Epithelial cell of esophagus (primary cell): ENCODE results near the gene ELMO1.

Experiments
- DNase-seq: peaks from one replicate; pipeline ENCODE4 v3.0.0; 2010; ENCODE audit warnings: low read depth
- H3K4me3 ChIP-seq: 2 replicates; pipeline ENCODE4 v1.5.1; 2011; ENCODE audit warnings: mild to moderate bottlenecking, low read length, control low read depth
- TF ChIP-seq, protein P1 (sequence below): IDR thresholded peaks from 2 replicates; pipeline ENCODE4 v1.5.1; 2011; ENCODE audit warnings: low read depth, mild to moderate bottlenecking, low read length, control low read depth, inconsistent platforms; ENCODE audit not compliant: insufficient read depth; ENCODE audit errors: missing control alignments

Gene ELMO1

DNA sequence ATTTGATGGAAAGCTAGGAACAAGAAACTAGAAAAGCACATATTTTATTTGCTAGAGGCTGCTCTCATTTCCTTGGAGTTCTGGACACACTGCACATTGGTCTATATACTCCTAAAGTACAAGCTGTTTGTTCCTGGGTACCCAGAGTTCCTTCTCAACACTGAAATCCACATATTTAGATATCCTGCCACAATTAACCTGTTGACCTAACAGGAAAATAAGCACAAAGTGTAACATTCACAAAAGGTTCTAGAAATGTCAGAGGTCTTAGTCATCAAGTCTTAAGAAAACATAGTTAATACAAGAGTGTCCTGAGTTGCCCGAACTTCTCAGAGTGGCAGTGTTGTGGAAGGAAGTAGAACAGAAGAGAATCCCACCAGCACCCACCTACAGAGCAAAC, 115.6 kb downstream of the ELMO1 start:
- no peak for DNase-seq
- no peak overlapping the region for H3K4me3 ChIP-seq
- TF ChIP-seq, protein P1, sequence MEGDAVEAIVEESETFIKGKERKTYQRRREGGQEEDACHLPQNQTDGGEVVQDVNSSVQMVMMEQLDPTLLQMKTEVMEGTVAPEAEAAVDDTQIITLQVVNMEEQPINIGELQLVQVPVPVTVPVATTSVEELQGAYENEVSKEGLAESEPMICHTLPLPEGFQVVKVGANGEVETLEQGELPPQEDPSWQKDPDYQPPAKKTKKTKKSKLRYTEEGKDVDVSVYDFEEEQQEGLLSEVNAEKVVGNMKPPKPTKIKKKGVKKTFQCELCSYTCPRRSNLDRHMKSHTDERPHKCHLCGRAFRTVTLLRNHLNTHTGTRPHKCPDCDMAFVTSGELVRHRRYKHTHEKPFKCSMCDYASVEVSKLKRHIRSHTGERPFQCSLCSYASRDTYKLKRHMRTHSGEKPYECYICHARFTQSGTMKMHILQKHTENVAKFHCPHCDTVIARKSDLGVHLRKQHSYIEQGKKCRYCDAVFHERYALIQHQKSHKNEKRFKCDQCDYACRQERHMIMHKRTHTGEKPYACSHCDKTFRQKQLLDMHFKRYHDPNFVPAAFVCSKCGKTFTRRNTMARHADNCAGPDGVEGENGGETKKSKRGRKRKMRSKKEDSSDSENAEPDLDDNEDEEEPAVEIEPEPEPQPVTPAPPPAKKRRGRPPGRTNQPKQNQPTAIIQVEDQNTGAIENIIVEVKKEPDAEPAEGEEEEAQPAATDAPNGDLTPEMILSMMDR, result no peak

DNA sequence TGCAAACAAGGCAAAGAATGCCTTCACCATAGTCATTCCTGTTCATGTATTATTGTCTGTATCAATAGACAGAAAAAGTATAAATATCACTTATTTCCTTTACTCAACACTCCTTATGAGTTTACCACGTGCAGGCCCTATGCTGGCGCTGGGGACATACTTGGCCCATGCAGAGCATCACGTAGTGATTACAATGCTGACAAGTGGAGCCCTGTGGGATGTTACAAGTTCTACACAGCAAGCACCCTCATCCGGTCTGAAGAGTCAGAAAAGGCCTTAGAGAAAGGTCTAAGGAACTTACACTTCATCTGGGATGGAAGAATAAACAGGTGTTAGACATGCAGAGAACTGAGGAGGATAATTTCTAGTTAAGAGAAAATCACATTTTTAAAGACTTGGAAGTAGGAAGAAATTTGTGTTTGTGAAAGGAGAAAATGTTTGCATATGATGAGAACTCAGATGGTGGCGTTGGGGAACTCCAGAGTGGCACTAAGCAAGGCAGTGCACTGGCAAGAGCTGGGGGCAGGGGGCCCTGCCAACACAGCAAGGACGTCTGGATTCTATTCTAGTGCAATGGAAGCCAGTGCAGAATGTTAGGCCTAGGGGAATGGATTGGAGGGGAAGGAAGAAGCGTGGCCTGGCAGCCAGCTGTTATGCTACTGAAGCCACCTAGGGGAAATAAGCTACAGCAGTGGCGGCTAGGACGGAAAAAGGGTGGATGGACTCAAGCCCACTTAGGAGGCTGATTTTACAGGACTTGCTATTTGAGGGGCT, 116.2 kb downstream of the ELMO1 start:
- H3K4me3 ChIP-seq, result no peak overlapping the region
- TF ChIP-seq, protein P1, result no peak

DNA sequence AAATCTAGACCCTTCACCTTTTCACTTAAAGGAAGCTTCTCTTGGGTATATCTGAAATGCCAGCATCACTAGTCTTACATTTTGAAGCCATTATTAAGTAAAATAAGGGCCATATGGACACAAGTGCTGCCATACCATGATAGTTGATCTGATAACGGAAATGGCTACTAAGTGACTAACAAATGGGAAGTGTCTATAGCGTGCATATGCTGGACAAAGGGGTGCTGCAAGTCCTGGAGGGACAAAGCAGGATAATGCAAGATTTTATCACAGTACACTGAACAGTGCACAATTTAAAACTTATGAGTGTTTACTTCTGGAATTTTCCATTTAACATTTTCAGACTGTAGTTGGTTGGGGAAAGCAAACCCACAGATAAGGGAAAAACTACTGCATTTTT, 117.9 kb downstream of the ELMO1 start:
- TF ChIP-seq, protein P1, result no peak
- no peak for DNase-seq
- no peak overlapping the region for H3K4me3 ChIP-seq

More for the DNA sequence above, 116.2 kb downstream of the ELMO1 start:
- DNase-seq, result no peak

DNA sequence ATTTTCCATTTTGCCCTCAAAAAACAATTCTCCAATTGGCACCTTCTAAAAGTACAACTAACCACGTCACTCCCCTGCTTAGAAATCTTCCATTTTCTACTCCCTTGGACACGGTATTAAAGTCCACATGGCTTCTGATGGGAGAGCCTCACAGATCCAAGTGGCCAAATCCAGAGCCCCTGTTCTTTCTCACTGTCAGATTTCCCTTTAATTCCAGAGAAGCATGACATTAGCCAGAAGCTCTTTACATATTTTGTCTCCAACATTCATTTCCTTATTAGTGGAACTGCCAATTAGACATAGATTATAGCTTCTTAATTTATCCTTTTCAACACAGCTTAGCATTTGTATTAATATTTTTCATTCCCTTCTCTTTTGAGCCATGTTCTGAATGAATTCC, 118.7 kb downstream of the ELMO1 start:
- no peak for DNase-seq
- TF ChIP-seq, protein P1, result no peak
- H3K4me3 ChIP-seq, result no peak overlapping the region

DNA sequence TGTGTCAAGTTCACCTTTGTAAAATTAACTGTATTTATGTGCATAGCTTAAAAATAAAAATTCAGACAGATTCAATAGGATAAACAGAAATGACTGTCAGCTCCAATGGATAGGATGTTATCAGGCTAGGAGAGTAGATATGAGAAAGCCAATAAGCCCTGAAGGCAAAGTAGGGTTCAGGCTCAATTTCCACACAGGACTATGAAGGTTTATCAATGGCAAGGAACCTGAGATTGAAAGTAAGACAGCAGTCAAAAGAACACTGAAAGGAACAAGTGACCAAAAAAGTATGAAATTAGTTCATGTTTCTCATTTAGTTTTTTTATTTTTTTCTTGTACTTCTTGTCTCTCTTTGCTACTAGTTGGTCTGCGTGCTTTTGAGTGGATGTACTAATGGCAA, 121.4 kb downstream of the ELMO1 start:
- H3K4me3 ChIP-seq, result no peak overlapping the region
- no peak for DNase-seq
- TF ChIP-seq, protein P1, result no peak

DNA sequence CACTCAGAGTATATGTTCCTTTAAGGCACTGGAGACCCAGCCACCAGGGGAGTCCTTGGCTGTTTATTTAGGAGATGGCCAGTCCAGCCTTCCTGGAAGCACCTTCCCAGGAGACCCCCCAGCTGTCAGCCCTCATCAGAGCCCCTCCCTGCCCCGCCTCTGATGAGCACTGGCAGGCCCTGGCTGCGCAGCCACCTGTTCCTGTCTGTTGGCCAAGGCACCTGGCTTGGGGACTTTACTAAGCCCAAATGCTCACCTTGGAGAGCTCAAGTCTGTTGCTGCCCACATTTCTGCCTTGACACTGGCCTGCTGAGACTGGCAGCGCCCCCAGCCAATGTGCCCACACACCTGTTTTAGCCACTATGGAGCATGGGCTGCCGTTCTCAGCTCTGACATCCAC, 124.7 kb downstream of the ELMO1 start:
- no peak overlapping the region for H3K4me3 ChIP-seq
- no peak for DNase-seq
- TF ChIP-seq, protein P1, result no peak

DNA sequence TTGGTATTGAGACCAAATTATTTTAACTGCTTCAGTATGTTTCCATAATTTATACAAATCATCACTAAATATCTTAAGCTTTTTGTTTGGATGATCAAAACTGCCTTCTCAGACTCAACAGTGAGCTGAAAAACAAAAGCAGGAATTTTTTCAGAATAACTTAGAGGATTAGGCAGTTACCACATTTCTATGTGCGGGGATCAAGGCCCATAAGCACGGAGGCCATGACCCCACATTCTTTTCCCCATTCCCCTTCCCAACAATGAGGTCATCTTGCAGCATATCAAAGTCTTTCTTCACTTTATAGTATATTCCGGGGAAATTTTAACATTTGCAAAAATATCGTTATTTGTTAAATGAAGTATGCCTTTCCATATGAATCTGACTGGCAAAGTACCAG, 125.8 kb downstream of the ELMO1 start:
- TF ChIP-seq, protein P1, result no peak
- no peak for DNase-seq
- H3K4me3 ChIP-seq, result no peak overlapping the region
